HG03139 (cell line): ENCODE data around the gene SLC25A47.
"Not testable (repeated sequence)": the region's sequence is repeated elsewhere in the genome, so short reads cannot be mapped to it uniquely, and the experiment has no call there.

Experiments used
- ATAC-seq: cut with Tn5 transposase; IDR thresholded peaks from one replicate; pipeline ENCODE4 v1.9.1; 2021; ENCODE audit not compliant: unreplicated experiment

SLC25A47 gene

DNA sequence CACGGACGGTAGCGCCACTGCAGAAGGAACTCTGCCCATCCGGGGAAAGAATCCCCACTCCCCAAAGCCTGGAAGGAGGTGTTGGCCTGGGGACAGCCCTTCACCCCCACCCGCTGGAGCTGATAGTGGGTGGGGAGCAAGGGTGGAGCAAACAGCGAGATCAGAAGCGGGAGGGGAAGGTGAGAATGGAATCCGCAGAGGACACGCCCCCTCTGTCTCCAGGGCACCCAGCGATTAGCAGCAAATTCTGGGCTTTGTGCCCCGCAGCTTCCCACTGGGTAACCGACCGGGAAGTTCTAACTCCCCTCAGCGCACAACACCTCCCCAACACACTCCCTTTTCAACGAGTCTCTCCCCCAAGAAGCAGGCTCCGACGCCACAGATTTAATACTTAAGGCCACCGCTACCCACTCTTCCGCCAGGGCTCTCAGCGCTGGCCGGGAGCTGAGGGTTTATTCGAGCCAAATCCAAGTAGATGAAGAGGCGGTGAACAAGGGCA is 18.3 kb upstream of the SLC25A47 start:
- no peak for ATAC-seq

DNA sequence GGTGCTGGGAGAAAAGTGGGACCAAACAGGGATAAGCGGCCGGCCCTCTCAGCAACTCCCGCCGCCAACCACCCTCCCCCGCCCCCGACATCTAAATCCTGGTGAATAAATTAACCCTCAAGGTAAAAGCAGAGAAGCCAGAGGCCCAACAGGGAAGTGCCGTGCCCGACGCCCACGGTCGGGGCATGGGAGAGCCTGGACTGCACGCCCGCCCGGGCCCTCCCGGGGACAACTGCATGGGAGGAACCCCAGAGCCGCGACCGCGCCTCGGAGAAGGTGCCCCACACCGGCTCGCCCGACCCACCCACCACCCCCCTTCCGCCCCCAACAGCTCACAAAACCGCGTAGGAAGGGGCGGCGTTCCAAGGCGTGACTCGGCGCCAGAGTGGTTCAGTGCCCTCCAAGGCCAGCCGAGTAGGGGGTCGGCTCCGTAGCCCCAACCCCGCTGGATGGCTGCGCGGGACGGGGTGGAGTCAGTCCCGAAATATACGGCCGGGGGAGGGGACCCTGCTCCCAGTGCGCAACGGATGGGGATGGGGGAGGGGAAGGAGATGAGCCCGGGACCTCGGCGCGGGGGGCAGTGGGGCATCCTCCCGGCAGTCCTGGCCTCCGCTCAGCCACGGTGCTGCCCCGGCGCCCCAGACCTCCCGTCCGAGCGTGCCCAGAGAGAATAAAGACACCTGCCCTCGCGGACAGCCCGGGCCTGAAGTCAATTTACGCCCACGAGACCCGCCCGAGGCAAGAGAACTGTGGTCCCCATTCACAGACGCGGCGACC is 17.6 kb upstream of the SLC25A47 start:
- ATAC-seq: no peak

DNA sequence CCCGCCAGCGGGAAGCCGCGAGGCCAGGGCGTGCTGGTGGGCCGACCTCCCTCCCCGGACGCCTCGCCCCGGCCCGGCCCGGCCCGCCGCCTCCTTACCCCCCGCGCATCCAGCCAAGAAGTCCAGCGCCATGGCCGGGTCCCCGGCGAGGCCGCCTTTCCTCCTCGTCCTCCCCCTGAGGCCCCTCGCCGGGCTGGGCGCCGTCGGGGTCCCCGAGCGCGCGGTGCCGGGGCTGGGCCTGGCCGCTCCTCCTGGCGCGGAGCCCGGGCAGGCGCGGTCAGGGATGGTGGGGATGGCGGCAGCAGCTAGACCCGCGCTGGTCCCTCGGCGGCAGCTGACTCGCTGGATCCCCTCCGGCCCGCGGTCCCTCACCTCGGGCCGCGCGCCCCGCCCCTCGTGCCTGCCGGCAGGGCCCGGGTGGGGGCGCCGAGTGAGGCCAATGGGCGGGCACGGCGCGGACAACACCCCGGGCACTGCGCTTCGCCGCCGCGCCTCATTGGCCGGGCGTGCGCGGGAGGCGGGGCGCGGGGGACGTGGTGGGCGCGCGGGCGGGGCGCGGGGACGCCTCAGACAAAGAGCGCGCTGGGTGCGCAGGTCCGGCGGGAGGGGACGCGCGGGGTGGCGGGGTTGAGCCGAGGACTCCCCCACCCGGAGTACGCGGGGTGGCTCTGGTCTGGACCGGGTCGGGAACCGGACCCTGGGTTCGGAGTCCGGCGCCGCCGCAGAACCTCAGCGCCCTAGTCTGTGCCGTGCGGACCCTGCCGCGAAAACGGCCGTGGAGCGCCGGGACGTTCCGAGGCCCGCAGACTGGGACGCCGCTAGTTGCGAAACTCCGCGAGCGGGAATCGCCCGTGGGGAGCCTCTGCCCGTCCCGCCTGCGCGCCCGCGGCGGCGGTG is 16.8 kb upstream of the SLC25A47 start, which contains the start of gene SLC25A29:
Gene SLC25A29 (minus strand): TSS at position 344 of the 897 bp plus-strand sequence. CDS start 212 bp downstream, at position 132.
- peak; percentile 89 for ATAC-seq

DNA sequence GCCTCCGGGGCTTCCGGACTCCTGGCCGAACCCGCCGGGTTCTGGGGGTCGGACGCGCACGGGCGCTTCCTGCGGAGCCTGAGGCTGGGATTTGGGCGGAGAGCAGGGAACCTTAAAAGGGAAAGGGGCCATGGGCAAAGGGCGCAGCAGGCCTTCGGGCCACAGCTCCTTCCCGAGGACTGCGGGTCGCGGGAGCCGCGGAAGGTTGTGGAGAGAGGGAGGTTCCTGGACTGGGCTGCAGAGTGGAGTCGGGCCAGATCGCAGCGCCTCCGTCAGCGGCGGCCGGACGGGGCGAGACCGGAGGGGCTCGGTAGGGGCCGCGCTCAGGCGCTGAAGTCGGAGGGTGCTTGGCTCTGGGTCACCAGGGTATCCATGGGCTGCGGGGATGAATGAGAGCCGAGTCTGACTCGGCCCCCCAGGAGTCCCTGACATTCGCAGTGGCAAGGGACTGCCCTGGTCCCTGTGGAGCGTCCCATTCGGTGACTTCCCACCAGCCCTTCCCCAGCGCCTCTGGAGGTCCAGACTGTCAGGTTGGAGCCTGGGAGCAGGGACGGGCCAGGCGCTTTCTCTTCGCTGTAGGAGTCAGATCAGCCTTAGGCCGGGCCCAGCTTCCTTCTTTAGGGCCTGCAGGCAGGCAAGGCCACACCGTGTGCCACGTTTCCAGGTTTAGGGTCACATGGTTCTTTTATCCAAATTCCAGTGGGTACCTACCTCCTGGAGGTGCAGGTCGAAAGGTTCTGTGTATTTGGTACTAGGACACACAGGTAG is 16.0 kb upstream of the SLC25A47 start:
- ATAC-seq: no peak

DNA sequence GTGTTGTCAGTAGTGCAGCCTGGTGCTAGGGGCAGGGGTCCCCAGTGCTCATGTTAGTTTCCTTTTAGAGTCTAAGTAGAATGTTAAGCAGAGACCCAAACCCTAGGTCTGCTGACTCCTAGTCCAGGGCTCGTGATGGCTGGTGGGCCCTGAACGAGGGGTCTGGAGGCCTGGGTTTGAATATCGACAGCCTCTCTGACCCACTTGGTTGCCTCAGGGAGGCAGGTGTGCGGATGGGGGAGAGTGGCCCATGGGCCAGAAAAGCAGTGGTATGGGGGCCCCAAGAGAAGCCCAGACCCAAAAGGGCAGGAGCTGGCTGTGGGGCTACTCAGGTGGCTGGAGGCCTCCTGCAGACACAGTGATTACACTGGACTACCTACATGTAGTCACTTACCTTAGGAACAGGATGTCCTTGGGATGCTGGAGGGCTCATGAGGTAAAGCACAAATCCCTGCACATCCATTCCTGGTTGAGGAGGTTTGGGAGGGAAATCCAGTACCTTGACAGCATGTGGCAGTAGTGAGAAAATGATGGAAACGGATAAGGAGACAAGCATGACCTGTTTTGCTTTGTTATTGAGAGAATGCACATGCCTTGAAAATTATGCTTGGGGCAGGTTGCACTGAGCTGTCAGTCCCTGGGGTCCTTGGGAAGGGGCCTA is 15.2 kb upstream of the SLC25A47 start:
- ATAC-seq: no peak

DNA sequence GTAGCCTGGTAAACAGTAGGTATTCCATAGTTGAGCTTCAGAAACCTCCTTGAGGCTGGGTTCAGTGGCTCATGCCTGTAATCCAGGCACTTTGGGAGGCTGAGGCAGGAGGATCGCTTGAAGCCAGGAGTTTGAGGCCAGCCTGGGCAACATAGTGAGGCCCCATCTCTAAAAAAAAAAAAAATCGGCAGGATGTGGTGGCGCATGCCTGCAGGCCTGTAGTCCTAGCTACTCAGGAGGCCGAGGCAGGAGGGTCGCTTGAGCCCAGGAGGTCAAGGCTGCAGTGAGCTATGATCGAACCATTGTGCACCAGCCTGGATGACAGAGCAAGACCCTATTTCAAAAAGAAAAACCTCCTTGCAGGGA is 14.7 kb upstream of the SLC25A47 start:
- not testable (repeated sequence) for ATAC-seq

DNA sequence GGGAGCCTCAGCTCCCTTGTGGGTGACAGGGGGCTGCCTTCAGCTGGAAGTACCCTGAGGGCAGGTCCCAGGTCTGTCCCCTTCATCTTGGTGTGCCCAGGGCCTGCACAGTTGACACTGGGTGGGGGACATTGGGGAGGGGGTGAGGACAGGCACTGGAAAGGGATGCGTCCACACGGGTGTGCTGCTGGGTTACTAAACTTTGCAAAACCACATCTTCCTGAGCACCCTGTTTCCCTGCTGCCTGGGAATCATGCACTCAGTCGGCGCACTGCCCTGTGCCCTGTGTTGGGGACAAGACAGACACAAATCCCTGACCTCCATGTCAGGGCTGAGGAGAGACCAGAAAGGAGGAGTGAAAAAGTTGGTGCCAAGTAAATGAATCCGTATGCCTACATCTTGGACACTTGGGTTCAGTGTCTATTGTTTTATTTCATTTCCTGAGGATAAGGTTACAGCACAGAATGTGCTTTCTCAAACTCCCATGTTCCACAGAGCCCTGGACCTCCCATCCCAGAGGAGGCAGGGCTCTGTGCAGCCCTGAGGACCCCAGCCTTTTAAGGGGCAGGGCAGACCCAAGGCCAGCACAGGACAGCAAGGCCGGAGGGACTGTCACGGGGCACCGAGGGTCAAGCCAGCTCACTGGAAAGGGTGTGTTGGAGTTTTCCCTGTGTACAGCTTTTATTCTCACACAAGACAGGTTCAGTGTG is 14.0 kb upstream of the SLC25A47 start:
- no peak for ATAC-seq

DNA sequence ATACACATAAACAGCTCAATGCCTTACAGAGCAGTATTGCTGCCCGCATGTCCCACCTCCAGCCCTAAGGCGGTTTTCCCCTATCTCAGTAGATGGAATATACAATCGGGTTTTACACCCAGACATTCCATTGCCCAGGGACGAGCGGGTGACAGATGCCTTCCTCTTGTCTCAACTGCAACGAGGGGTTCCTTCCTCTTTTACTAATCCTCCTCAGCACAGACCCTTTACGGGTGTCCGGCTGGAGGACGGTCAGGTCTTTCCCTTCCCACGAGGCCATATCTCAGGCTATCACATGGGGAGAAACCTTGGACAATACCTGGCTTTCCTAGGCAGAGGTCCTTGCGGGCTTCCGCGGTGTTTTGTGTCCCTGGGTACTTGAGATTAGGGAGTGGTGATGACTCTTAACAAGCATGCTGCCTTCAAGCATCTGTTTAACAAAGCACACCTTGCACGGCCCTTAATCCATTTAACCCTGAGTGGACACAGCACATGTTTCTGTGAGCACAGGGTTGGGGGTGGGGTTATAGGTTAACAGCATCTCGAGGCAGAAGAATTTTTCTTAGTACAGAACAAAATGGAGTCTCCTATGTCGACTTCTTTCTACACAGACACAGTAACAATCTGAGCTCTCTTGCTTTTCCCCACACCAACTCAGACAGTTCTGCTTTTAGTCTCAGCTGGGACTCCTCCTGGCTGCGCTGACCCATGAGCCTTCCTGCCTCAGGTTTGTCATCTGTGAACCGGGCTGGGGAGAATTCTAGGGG is 10.8 kb upstream of the SLC25A47 start:
- ATAC-seq: not testable (repeated sequence)

DNA sequence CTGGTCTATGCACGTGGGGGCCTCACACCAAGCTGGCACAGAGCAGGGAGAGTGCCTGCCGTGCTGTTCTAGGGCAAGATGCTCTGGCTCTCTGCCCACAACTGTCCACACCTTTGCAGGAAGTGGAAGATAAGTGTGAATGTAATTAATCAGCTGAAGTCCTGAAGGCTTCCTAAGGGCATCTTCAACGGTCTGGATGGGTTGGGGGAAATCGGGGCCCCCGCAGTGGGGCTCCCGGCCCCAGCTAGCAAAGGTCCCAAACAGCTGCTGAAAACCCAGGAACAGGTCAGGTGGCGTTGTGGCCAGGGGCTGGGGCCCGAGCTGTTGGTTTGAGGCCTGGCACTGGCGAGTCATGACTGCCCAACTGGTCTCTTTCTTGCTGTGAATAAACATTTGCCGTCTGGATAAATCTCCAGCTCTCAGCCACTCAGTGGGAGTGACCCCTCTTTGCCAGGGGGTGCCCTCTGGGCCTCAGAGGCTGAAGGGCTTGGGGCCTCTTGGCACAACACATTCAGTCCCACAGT is 10.2 kb upstream of the SLC25A47 start:
- no peak for ATAC-seq

DNA sequence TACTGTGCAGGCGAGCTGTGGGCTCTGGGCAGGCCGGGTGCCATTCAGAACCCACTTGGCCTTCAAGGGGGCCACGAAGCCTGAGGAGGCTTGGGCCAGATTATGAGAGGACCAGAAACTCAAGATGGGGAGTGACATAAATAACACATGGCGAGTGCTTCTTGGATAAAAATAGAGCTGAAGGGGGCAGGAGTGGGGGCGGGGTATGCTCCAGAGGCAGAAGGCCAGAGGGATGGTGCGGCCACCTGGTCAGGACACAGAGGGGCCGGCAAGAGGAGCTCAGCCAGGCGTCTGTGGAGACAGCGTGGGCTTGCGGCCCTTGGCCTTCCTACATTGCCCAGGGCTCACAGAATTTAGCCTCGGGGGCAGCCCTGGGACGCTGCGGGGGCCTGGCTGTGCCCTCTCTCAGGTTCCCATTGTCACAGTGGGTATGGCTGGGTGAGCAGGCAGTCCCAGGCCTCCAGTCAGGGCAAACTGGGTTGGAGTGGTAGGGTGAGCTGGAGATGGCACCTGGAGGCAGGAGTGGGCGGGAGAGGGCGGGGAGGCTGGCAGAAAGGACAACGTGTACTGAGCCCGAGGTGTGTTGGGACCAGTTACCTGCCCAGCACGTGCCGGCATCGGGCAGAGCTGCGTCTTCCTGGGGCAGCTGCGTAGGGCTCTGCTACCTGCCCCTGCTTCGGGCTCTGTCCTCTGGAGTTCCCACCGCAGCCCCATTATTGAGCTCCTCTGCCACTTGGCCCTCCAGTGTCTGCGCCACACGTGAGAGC is 9.5 kb upstream of the SLC25A47 start:
- no peak for ATAC-seq

DNA sequence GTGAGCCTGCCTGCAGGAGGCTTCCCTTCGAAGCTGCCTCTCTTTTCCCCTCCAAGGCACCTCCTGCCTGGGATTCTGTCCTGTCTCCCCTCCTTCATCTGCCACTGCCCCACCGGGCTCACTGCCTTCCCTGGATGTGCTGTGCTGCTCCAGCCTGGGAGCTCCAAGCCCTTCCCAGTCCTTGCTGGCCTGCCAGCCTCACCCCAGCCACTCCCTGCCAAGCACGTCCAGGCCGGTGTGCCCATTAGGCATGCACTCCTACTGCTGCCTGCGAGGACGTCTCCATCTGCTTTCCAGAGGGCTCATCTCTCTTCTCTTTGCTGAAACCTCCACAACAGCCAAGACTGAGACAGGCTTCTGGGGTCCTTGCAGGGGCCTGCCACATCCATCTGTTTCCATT is 8.4 kb upstream of the SLC25A47 start:
- no peak for ATAC-seq

DNA sequence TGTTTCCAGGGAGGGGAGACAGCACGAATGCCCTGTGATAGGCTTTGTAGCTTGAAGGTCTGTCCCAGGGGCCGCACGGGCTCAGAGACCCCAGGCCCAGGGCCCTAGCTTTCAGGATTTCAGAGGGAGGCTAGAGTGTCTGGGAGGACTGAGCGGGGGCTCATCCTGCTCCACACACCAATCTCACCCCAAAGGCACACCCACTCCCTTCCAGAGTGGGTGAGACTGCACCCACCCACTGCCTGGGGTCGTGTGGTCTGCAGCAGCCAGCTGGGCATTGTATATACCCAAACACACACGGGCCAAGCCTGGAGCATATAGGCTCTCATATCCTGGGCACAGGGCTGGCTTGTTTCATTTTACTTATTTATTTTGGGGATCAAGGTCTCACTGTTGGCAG is 5.8 kb upstream of the SLC25A47 start:
- ATAC-seq: no peak

DNA sequence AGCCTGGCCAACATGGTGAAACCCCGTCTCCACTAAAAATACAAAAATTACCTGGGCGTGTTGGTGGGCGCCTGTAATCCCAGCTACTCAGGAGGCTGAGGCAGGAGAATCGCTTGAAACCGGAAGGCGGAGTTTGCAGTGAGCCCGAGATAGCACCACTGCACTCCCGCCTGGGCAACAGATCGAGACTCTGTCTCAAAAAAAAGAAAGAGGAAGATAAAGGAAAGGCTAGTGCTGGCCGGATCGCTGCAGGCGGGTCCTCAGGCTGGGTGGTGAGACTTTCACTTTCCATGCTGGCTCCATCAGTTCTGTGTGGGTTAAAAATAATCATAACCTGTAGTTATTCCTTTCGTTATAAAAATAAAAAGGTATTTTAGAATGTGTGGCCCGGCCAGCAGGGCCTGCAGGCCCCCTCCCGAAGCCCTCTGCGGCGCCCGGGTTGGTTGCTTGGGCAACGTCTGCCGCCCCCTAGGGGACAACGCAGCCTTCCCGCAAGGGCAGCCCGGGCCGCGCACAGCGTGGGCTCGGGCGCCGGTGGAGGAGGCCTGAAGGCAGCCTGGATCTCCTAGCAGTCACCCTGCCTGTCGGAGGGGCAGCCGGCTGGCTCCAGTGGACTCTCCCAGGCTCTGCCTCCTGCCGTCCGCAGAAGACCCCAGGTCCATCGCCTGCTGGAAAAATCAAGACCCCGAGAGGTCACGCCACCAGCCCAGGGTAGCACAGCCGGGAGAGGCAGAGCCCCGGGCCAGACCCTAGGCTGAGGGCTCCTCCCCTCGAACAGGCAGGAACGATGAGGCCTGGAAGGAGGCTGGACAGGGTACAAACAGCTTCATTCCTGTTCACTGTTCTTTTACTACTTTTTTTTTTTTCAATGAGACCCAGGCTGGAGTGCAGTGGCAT is 5.0 kb upstream of the SLC25A47 start:
- ATAC-seq: peak; percentile 94

DNA sequence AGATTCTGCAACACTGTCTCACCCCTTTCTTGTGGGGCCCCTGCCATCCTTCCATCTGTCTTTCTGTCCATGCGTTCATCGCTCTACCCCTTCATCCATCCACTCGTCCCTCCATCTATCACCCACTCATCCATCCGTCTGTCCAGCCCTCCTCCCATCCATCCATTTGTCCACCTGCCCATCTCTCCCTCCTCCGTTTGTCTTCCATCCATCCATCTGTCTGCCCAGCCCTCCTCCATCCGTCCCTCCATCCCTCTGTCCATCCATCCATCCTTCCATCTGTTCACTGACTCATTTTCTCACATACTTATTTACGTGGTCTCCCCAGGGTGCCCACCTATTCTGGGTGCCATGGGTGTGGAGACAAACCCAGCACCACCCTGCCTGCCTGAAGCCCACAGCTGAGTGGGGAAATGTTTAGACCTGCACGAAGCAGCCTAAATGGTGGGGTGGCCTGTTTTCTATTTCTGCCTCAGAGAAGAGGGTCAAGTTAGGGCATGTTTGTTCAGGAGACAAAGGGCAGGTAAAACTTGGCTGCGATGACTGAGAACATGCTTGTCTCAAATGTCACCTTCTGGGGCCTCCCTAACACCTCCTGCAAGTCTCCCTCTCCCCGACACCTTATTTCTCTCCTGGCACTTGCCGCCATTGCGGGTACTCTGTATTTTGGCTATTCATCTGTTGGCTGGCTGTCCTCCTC is 2.8 kb upstream of the SLC25A47 start:
- no peak for ATAC-seq

DNA sequence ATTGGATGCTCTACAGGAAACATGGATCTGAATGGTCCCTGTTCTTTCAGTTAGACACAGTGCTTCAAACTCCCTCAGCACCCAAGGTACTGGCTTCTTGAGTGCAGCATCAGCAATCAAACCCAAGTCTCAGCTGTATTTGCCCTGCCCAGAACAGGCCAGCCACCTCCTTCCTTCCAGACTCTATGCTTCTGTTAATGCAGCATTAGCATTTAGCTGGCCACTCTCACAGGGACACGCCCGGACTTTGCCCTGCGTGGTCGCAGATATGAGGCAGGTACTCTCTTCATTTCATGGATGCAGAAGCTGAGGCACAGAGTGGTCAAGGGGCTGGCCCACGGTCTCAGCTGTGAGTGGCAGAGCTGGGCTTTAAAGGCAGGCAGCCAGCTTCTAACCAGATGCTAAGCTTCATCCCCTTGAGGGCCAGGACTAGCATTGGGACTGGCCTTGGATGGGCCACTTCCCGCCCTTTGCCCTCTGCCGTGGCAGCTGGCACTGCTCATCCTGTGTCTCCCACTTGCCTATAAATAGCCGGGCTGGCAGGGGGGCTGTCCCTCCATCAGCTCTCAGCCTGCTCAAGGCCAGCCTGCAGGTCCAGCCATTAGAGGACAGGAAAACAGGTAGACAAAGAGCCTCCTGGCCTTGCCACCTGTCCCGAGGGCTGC is 1.5 kb upstream of the SLC25A47 start:
- ATAC-seq: no peak
